ENCODE results near the gene NAPG. TPM values are rescaled to one million over a fixed set of nuclear protein-coding genes. Genes with fewer than 3 reads are reported as not detected.

NAPG gene
- total and polyA plus RNA-seq, 2 donors (not counting 3 experiments of a cell fraction or from before 2014, with no cell fraction given): 10.8 to 34.1 TPM

GRCh38 chr18:10565835-10566234 is 40.0 kb downstream of the NAPG start:
- BruUV-seq (replicated peaks): no TSS peak
- Histone ChIP-seq H3K9ac (replicated peaks; ENCODE audit: extremely low read depth, insufficient read depth, low read length) (no peak overlapping the region), H3K4me3 (replicated peaks in 1 of 3; ENCODE audit: insufficient read depth in 1 of 3, low read depth in 1 of 3, low read length in 3 of 3) (no peak overlapping the region), H3K4me2 (ENCODE audit: insufficient read depth, low read length) (no peak overlapping the region), H3K36me3 (ENCODE audit: control insufficient read depth in 2 of 2, extremely low read depth in 1 of 2, insufficient read depth in 2 of 2, low read length in 2 of 2) (no peaks in the 10 kb centered on the region), H3K9me1 (replicated peaks; ENCODE audit: control insufficient read depth, extremely low read depth, insufficient read depth, low read length) (no peaks in the 10 kb centered on the region), H4K20me1 (replicated peaks; ENCODE audit: control insufficient read depth, extremely low read depth, insufficient read depth, low read length) (no peaks in the 10 kb centered on the region), H3K79me2 (ENCODE audit: control insufficient read depth, insufficient read depth, low read length) (no peaks in the 10 kb centered on the region), H3K27ac (ENCODE audit: insufficient read depth, low read depth, low read length) (no peak overlapping the region), H3K27me3 (ENCODE audit: control insufficient read depth in 2 of 2, insufficient read depth in 2 of 2, low read length in 2 of 2) (no peaks in the 10 kb centered on the region), H3K9me3 (replicated peaks; ENCODE audit: control insufficient read depth, insufficient read depth, low read length) (no peaks in the 10 kb centered on the region), H3K4me1 (ENCODE audit: control insufficient read depth, extremely low read depth, insufficient read depth, low read length) (no peaks in the 10 kb centered on the region), H2AFZ (ENCODE audit: low read depth, low read length) (no peak overlapping the region)
- ChIA-PET CTCF (no interaction called here), POLR2A (no interaction called here)
- no peak for TF ChIP-seq POLR2AphosphoS5 (IDR thresholded peaks at IDR 0.05; ENCODE audit: insufficient read depth, low read depth, low read length)
- no peak for TF ChIP-seq MAX (IDR thresholded peaks at IDR 0.05; ENCODE audit: insufficient read depth, insufficient read length)
- TF ChIP-seq GATA2 (IDR thresholded peaks at IDR 0.05; ENCODE audit: insufficient read depth, insufficient read length, low read depth, low read length): no peak
- no peak for TF ChIP-seq JUN (IDR thresholded peaks at IDR 0.05; ENCODE audit: borderline replicate concordance, insufficient read depth, insufficient read length, low read depth)
- TF ChIP-seq MYC (IDR thresholded peaks at IDR 0.05; ENCODE audit: low read depth, low read length): no peak
- no peak for TF ChIP-seq FOS (IDR thresholded peaks at IDR 0.05; ENCODE audit: borderline replicate concordance, insufficient read depth, low read length)
- TF ChIP-seq, protein P1, sequence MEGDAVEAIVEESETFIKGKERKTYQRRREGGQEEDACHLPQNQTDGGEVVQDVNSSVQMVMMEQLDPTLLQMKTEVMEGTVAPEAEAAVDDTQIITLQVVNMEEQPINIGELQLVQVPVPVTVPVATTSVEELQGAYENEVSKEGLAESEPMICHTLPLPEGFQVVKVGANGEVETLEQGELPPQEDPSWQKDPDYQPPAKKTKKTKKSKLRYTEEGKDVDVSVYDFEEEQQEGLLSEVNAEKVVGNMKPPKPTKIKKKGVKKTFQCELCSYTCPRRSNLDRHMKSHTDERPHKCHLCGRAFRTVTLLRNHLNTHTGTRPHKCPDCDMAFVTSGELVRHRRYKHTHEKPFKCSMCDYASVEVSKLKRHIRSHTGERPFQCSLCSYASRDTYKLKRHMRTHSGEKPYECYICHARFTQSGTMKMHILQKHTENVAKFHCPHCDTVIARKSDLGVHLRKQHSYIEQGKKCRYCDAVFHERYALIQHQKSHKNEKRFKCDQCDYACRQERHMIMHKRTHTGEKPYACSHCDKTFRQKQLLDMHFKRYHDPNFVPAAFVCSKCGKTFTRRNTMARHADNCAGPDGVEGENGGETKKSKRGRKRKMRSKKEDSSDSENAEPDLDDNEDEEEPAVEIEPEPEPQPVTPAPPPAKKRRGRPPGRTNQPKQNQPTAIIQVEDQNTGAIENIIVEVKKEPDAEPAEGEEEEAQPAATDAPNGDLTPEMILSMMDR (IDR thresholded peaks at IDR 0.05; ENCODE audit: extremely low read depth in 1 of 2, insufficient read depth in 1 of 2, low read depth in 1 of 2, low read length in 2 of 2): no peak
- TF ChIP-seq EZH2 (IDR thresholded peaks at IDR 0.05; ENCODE audit: borderline replicate concordance, low read depth, low read length, severe bottlenecking): no peak
- no peak for TF ChIP-seq POLR2A (IDR thresholded peaks at IDR 0.05; ENCODE audit: low read depth, low read length)
- DNase-seq (ENCODE audit: low read depth, low spot score): no peak
- dilution Hi-C loops (cut with MboI; ENCODE audit: extremely low pct_ligation_motif_present, low sequenced_read_pairs) (no loop called here), intact Hi-C loops (cut with micrococcal nuclease) (no loop called here)
- no peak for FAIRE-seq
